GM23248 (cell line): Measurements from ENCODE around the gene ZNF275.

ENCODE experiments used
- EZH2 ChIP-seq: fragments of 200-600 bp; sonication (generic); IDR thresholded peaks from 2 replicates; pipeline ENCODE4 v1.6.1; 2018; ENCODE audit warnings: antibody characterized with exemption, mild to moderate bottlenecking; ENCODE audit not compliant: insufficient read depth, poor library complexity, severe bottlenecking
- EZH2phosphoT487 ChIP-seq: fragments of 200-600 bp; sonication (generic); IDR thresholded peaks from 2 replicates; pipeline ENCODE4 v1.6.1; 2018; ENCODE audit warnings: antibody characterized with exemption, moderate library complexity, mild to moderate bottlenecking, low read depth; ENCODE audit not compliant: insufficient read depth

GRCh38 chrX:153302796-153303195 is 31.2 kb upstream of the ZNF275 start:
- TF ChIP-seq EZH2: no peak
- TF ChIP-seq EZH2phosphoT487: no peak
